IMR-90 (cell line): ENCODE measurements around the gene CASZ1. TPM values are rescaled to one million over a fixed set of nuclear protein-coding genes. Genes with fewer than 3 reads are reported as not detected.

ENCODE experiments used
- ATAC-seq: fragments of 200-7000 bp; cut with Tn5 transposase; 2 replicates; pipeline ENCODE4 v1.9.1; 2020; ENCODE audit warnings: low read depth, mild to moderate bottlenecking, moderate library complexity
- BruUV-seq: library from RNA; stranded (reverse); fragments of 400-500 nt; replicated peaks from 2 replicates; lab custom pipeline; 2021; lab: Mats Ljungman, UMichigan
- CTCF ChIA-PET: fragments of 300-600 bp; formaldehyde crosslinking; extraction: SDS; loops from one replicate; lab custom pipeline; 2021; ENCODE audit warnings: antibody characterized with exemption; lab: Yijun Ruan, JAX
- POLR2A ChIA-PET: fragments of 300-600 bp; sonication (Branson Sonifier 250); formaldehyde crosslinking; loops from one replicate; lab custom pipeline; 2022; ENCODE audit warnings: antibody characterized with exemption; ENCODE audit not compliant: unreplicated experiment; lab: Charles Lee
- DNase-seq: peaks from one replicate; pipeline ENCODE4 v3.0.0; 2013
- H2AFZ ChIP-seq: replicated peaks from 2 replicates; pipeline ENCODE3; 2013; ENCODE audit warnings: low read length, mild to moderate bottlenecking; ENCODE audit not compliant: poor library complexity
- H2AK5ac ChIP-seq: 2 replicates; pipeline ENCODE4 v1.6.1; 2013; ENCODE audit warnings: low read depth, low read length, inconsistent platforms
- H2AK9ac ChIP-seq: replicated peaks from 2 replicates; pipeline ENCODE3; 2013; ENCODE audit warnings: mild to moderate bottlenecking, low read depth, low read length, moderate library complexity; ENCODE audit not compliant: poor library complexity
- H2BK120ac ChIP-seq: 2 replicates; pipeline ENCODE4 v1.6.1; 2013; ENCODE audit warnings: low read depth, low read length, inconsistent platforms
- H2BK15ac ChIP-seq: 3 replicates; pipeline ENCODE4 v1.6.1; 2013; ENCODE audit warnings: low read depth, low read length, inconsistent platforms
- H2BK20ac ChIP-seq: 2 replicates; pipeline ENCODE4 v1.6.1; 2013; ENCODE audit warnings: low read depth, mild to moderate bottlenecking, inconsistent platforms, low read length, moderate library complexity
- H2BK5ac ChIP-seq: 2 replicates; pipeline ENCODE4 v1.6.1; 2013; ENCODE audit warnings: mild to moderate bottlenecking, low read depth, low read length, inconsistent platforms; ENCODE audit not compliant: poor library complexity, severe bottlenecking
- H3K14ac ChIP-seq: replicated peaks from 2 replicates; pipeline ENCODE4 v1.6.1; 2013; ENCODE audit warnings: low read depth, low read length, inconsistent platforms
- H3K18ac ChIP-seq: 2 replicates; pipeline ENCODE4 v1.6.1; 2013; ENCODE audit warnings: low read depth, low read length, control low read depth
- H3K23ac ChIP-seq: 2 replicates; pipeline ENCODE4 v1.6.1; 2013; ENCODE audit warnings: low read depth, low read length, inconsistent platforms
- H3K27ac ChIP-seq: 2 replicates; pipeline ENCODE4 v1.5.1; 2013; ENCODE audit warnings: mild to moderate bottlenecking, control low read depth, low read length; ENCODE audit not compliant: insufficient read depth
- H3K27me3 ChIP-seq: 2 replicates; pipeline ENCODE4 v1.6.1; 2013; ENCODE audit warnings: low read length; ENCODE audit not compliant: control insufficient read depth, insufficient read depth
- H3K36me3 ChIP-seq: 2 replicates; pipeline ENCODE4 v1.6.1; 2013; ENCODE audit warnings: low read length, mixed read lengths; ENCODE audit not compliant: control insufficient read depth, insufficient read depth
- H3K4ac ChIP-seq: 2 replicates; pipeline ENCODE4 v1.6.1; 2013; ENCODE audit warnings: low read depth, low read length, inconsistent platforms
- H3K4me1 ChIP-seq: 2 replicates; pipeline ENCODE4 v1.6.1; 2013; ENCODE audit warnings: low read length, mixed read lengths; ENCODE audit not compliant: control insufficient read depth, insufficient read depth
- H3K4me2 ChIP-seq: 2 replicates; pipeline ENCODE4 v1.6.1; 2013; ENCODE audit warnings: low read depth, mild to moderate bottlenecking, control low read depth, low read length, moderate library complexity
- H3K4me3 ChIP-seq: 2 replicates; pipeline ENCODE4 v1.5.1; 2013; ENCODE audit warnings: low read depth, mild to moderate bottlenecking, control low read depth, low read length, moderate library complexity; ENCODE audit not compliant: insufficient read depth
- H3K56ac ChIP-seq: 2 replicates; pipeline ENCODE4 v1.6.1; 2013; ENCODE audit warnings: low read length, inconsistent platforms; ENCODE audit not compliant: insufficient read depth; ENCODE audit errors: extremely low read depth
- H3K79me1 ChIP-seq, 2 experiments: 2 replicates each; pipeline ENCODE4 v1.6.1; 2013; ENCODE audit warnings: low read length in 2 of 2, inconsistent platforms in 1 of 2, low read depth in 1 of 2
- H3K9ac ChIP-seq: 2 replicates; pipeline ENCODE4 v1.6.1; 2013; ENCODE audit warnings: low read depth, low read length, control low read depth
- H3K9me1 ChIP-seq: 2 replicates; pipeline ENCODE4 v1.6.1; 2013; ENCODE audit warnings: low read length, inconsistent platforms; ENCODE audit not compliant: insufficient read depth
- H3K9me3 ChIP-seq: 2 replicates; pipeline ENCODE4 v1.6.1; 2013; ENCODE audit warnings: low read length; ENCODE audit not compliant: control insufficient read depth, insufficient read depth
- H4K20me1 ChIP-seq: 2 replicates; pipeline ENCODE4 v1.6.1; 2013; ENCODE audit warnings: low read length, inconsistent platforms; ENCODE audit not compliant: insufficient read depth
- H4K5ac ChIP-seq: 2 replicates; pipeline ENCODE4 v1.6.1; 2013; ENCODE audit warnings: mild to moderate bottlenecking, low read depth, low read length, control low read depth
- H4K8ac ChIP-seq, 2 experiments: 2 replicates each; pipeline ENCODE4 v1.6.1; 2013; ENCODE audit warnings: low read depth in 2 of 2, low read length in 2 of 2, control low read depth in 1 of 2, inconsistent platforms in 1 of 2
- H4K91ac ChIP-seq: 2 replicates; pipeline ENCODE4 v1.6.1; 2013; ENCODE audit warnings: low read depth, low read length, inconsistent platforms; ENCODE audit not compliant: insufficient read depth
- BHLHE40 ChIP-seq: fragments of 150-350 bp; IDR thresholded peaks from 2 replicates; pipeline ENCODE4 v1.6.1; 2016; ENCODE audit warnings: mild to moderate bottlenecking, low read depth, low read length
- CEBPB ChIP-seq: IDR thresholded peaks from 2 replicates; pipeline ENCODE4 v1.6.1; 2012; ENCODE audit warnings: low read depth, low read length, improper control_type of control experiment
- CHD1 ChIP-seq: IDR thresholded peaks from 2 replicates; pipeline ENCODE4 v1.6.1; 2012; ENCODE audit warnings: low read depth, low read length, improper control_type of control experiment
- ELK1 ChIP-seq: fragments of 150-350 bp; IDR thresholded peaks from 2 replicates; pipeline ENCODE4 v1.6.1; 2016; ENCODE audit warnings: low read depth, mild to moderate bottlenecking, low read length, moderate library complexity, borderline replicate concordance
- FOS ChIP-seq: fragments of 150-350 bp; IDR thresholded peaks from 2 replicates; pipeline ENCODE4 v1.6.1; 2016; ENCODE audit warnings: low read depth, low read length
- MAFK ChIP-seq: IDR thresholded peaks from 2 replicates; pipeline ENCODE4 v1.6.1; 2012; ENCODE audit warnings: low read depth, low read length, improper control_type of control experiment
- MAZ ChIP-seq: IDR thresholded peaks from 2 replicates; pipeline ENCODE4 v1.6.1; 2012; ENCODE audit warnings: low read depth, mild to moderate bottlenecking, low read length, improper control_type of control experiment, moderate library complexity, borderline replicate concordance
- MXI1 ChIP-seq: IDR thresholded peaks from 2 replicates; pipeline ENCODE4 v1.6.1; 2012; ENCODE audit warnings: low read depth, mild to moderate bottlenecking, low read length, moderate library complexity, borderline replicate concordance
- NFE2L2 ChIP-seq: fragments of 150-350 bp; IDR thresholded peaks from 2 replicates; pipeline ENCODE4 v1.6.1; 2016; ENCODE audit warnings: low read depth, mild to moderate bottlenecking, low read length
- RCOR1 ChIP-seq: IDR thresholded peaks from 2 replicates; pipeline ENCODE4 v1.6.1; 2012; ENCODE audit warnings: mild to moderate bottlenecking, low read length, improper control_type of control experiment; ENCODE audit not compliant: insufficient replicate concordance
- WGBS, 2 experiments: methylation state at CpG; one replicate each; pipeline versions ENCODE4 v1.1.5 to v1.1.7; 2013; ENCODE audit warnings: missing lambda C conversion rate in 2 of 2; ENCODE audit not compliant: insufficient read length in 1 of 2; ENCODE audit errors: extremely low coverage in 2 of 2; 5-methylcytosine and 5-hydroxymethylcytosine counted together
- dilution Hi-C: fragments of 300-500 bp; cut with HindIII; formaldehyde crosslinking; loops from one replicate; pipeline ENCODE4 v1.14.3; 2018; ENCODE audit warnings: low sequenced_read_pairs; ENCODE audit not compliant: unreplicated experiment
- in situ Hi-C: fragments of 300-500 bp; cut with MboI; formaldehyde crosslinking; loops from 3 replicates; pipeline ENCODE4 v1.14.3; 2019; ENCODE audit warnings: low sequenced_read_pairs, inconsistent platforms, mixed read lengths
- intact Hi-C: fragments of 100-400 bp; cut with micrococcal nuclease; formaldehyde crosslinking; loops from 2 replicates; pipeline ENCODE4 v1.10.0; 2022
- polyA plus RNA-seq, 3 experiments: library from polyadenylated mRNA; depleted of rRNA; stranded (reverse); fragments of >200 nt; gene quantifications; 2 replicates each; pipeline ENCODE4 v1.2.3, GENCODE V29; 2012; ENCODE audit warnings: low replicate concordance in 1 of 3
- total RNA-seq: library from RNA; depleted of rRNA; stranded (reverse); fragments of >200 nt; gene quantifications from 2 replicates; pipeline ENCODE4 v1.2.3, GENCODE V29; 2012
- TF ChIP-seq, protein P1 (sequence below): fragments of 150-350 bp; IDR thresholded peaks from 2 replicates; pipeline ENCODE4 v1.6.1; 2017; ENCODE audit warnings: mild to moderate bottlenecking, antibody characterized with exemption, low read length, low read depth
- TF ChIP-seq, protein P2 (sequence below): conservative IDR thresholded peaks from 2 replicates; pipeline ENCODE4 v1.5.1; 2012; ENCODE audit warnings: mild to moderate bottlenecking, low read depth, low read length, improper control_type of control experiment

Gene CASZ1
- total and polyA plus RNA-seq, 2 of the 4 experiments (the other 2 are of a cell fraction), result 0.18 to 0.24 TPM

GRCh38 chr1:10733474-10734366, 62.7 kb downstream of the CASZ1 start (continued):
- no peak for TF ChIP-seq MAFK

- Histone ChIP-seq H4K5ac (no peak overlapping the region), H3K4me1 (no peaks in the 10 kb centered on the region), H2BK120ac (no peak overlapping the region), H3K23ac (no peak overlapping the region), H4K8ac (no peak overlapping the region), H3K4me3 (no peak overlapping the region), H3K18ac (no peak overlapping the region), H3K4ac (no peak overlapping the region), H3K9me3 (no peaks in the 10 kb centered on the region), H2BK20ac (no peak overlapping the region), H3K56ac (no peak overlapping the region), H3K4me2 (no peak overlapping the region), H2AFZ (no peak overlapping the region), H3K9ac (no peak overlapping the region), H4K91ac (no peak overlapping the region), H3K36me3 (no peaks in the 10 kb centered on the region), H2BK5ac (no peak overlapping the region), H2AK9ac (no peak overlapping the region), H3K27ac (no peak overlapping the region), H2BK15ac (no peak overlapping the region), H3K27me3 (peaks cover 32% of the 10 kb centered on the region), H3K9me1 (no peaks in the 10 kb centered on the region), H2AK5ac (no peak overlapping the region), H3K14ac (no peak overlapping the region), H3K79me1 (no peaks in the 10 kb centered on the region), H4K20me1 (no peaks in the 10 kb centered on the region)
- ChIA-PET CTCF (no interaction called here), POLR2A (no interaction called here)
- in situ Hi-C loops, result no loop called here
- WGBS, 2 experiments, result 100% methylated on average over 1 of the region's 7 CpGs; no CpG with 5 or more reads in 1 of the 2 experiments
- peak; percentile 69 for DNase-seq
- intact Hi-C loops, result no loop called here
- TF ChIP-seq RCOR1 (no peak), MAZ (no peak), CHD1 (no peak), CEBPB (peak; percentile 60; the same call in 1 of the 2 replicates), BHLHE40 (no peak), NFE2L2 (no peak), MXI1 (no peak), ELK1 (no peak), FOS (peak; percentile 60)
- TF ChIP-seq, protein P1, sequence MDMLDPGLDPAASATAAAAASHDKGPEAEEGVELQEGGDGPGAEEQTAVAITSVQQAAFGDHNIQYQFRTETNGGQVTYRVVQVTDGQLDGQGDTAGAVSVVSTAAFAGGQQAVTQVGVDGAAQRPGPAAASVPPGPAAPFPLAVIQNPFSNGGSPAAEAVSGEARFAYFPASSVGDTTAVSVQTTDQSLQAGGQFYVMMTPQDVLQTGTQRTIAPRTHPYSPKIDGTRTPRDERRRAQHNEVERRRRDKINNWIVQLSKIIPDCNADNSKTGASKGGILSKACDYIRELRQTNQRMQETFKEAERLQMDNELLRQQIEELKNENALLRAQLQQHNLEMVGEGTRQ, result no peak
- TF ChIP-seq, protein P2, sequence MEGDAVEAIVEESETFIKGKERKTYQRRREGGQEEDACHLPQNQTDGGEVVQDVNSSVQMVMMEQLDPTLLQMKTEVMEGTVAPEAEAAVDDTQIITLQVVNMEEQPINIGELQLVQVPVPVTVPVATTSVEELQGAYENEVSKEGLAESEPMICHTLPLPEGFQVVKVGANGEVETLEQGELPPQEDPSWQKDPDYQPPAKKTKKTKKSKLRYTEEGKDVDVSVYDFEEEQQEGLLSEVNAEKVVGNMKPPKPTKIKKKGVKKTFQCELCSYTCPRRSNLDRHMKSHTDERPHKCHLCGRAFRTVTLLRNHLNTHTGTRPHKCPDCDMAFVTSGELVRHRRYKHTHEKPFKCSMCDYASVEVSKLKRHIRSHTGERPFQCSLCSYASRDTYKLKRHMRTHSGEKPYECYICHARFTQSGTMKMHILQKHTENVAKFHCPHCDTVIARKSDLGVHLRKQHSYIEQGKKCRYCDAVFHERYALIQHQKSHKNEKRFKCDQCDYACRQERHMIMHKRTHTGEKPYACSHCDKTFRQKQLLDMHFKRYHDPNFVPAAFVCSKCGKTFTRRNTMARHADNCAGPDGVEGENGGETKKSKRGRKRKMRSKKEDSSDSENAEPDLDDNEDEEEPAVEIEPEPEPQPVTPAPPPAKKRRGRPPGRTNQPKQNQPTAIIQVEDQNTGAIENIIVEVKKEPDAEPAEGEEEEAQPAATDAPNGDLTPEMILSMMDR, result no peak
- dilution Hi-C loops, result no loop called here
- BruUV-seq, result no TSS peak
- ATAC-seq, result peak; percentile 64
Observed at GRCh38 chr1:10730985-10731384, 65.5 kb downstream of the CASZ1 start.
